Colonic mucosa (tissue), 4 donors: Measurements from ENCODE around the gene H1-8. TPM values are rescaled to one million over a fixed set of nuclear protein-coding genes. Genes with fewer than 3 reads are reported as not detected.

ENCODE experiments used
- DNase-seq: peaks from one replicate; pipeline ENCODE4 v3.0.0-alpha.2; 2020
- H3K27ac ChIP-seq: fragments of 200-600 bp; one replicate; pipeline ENCODE4 v1.8.0; 2021
- H3K27me3 ChIP-seq: fragments of 200-600 bp; one replicate; pipeline ENCODE4 v1.8.0; 2021
- H3K36me3 ChIP-seq: fragments of 200-600 bp; one replicate; pipeline ENCODE4 v1.8.0; 2021
- H3K4me1 ChIP-seq: fragments of 200-600 bp; one replicate; pipeline ENCODE4 v1.8.0; 2021; ENCODE audit warnings: mild to moderate bottlenecking
- H3K4me3 ChIP-seq: fragments of 200-600 bp; one replicate; pipeline ENCODE4 v1.8.0; 2021
- H3K9ac ChIP-seq, 2 donors: one replicate each; pipeline ENCODE4 v1.7.0; 2013; ENCODE audit warnings: control low read depth in 2 of 2, low read depth in 2 of 2, low read length in 2 of 2
- H3K9me3 ChIP-seq: fragments of 200-600 bp; one replicate; pipeline ENCODE4 v1.8.0; 2021
- intact Hi-C: fragments of 100-400 bp; cut with DNase I; formaldehyde crosslinking; loops from one replicate; pipeline ENCODE4 v1.14.1; 2022
- total RNA-seq, 2 donors: library from RNA; stranded (reverse); fragmentation: NEBNext Ultra II Directional in 1 of 2; extraction: Animal tissue kit (Norgen Biotek cat#: 25700) in 1 of 2; gene quantifications; one replicate each; pipeline ENCODE4 v1.2.1, GENCODE V29; 2021
- TF ChIP-seq, protein P1 (sequence below): fragments of 200-600 bp; IDR thresholded peaks from one replicate; pipeline ENCODE4 v1.8.0; 2022; ENCODE audit warnings: antibody characterized with exemption, mild to moderate bottlenecking
- donor health status: healthy.
- donor health status: DM: no; HTN: no; CAD: no.
- donor health status: DM: no; HTN: no; CAD: no.

H1-8 gene
- total RNA-seq, 2 donors from 2014 or later = not detected

- Histone ChIP-seq H3K36me3 (no peaks in the 10 kb centered on the region), H3K9ac (peak overlapping the region; percentile 12 to 34), H3K27me3 (no peaks in the 10 kb centered on the region), H3K9me3 (no peaks in the 10 kb centered on the region), H3K4me1 (peaks cover 4% of the 10 kb centered on the region), H3K4me3 (no peak overlapping the region), H3K27ac (peak overlapping the region; percentile 65)
- TF ChIP-seq, protein P1, sequence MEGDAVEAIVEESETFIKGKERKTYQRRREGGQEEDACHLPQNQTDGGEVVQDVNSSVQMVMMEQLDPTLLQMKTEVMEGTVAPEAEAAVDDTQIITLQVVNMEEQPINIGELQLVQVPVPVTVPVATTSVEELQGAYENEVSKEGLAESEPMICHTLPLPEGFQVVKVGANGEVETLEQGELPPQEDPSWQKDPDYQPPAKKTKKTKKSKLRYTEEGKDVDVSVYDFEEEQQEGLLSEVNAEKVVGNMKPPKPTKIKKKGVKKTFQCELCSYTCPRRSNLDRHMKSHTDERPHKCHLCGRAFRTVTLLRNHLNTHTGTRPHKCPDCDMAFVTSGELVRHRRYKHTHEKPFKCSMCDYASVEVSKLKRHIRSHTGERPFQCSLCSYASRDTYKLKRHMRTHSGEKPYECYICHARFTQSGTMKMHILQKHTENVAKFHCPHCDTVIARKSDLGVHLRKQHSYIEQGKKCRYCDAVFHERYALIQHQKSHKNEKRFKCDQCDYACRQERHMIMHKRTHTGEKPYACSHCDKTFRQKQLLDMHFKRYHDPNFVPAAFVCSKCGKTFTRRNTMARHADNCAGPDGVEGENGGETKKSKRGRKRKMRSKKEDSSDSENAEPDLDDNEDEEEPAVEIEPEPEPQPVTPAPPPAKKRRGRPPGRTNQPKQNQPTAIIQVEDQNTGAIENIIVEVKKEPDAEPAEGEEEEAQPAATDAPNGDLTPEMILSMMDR = no peak
- intact Hi-C loops = no loop called here
- no peak for DNase-seq
Observed at GRCh38 chr3:129591932-129592331, 49.0 kb downstream of the H1-8 start.

GRCh38 chr3:129592381-129593131, 49.6 kb downstream of the H1-8 start:
- Histone ChIP-seq H3K27me3 (no peaks in the 10 kb centered on the region), H3K27ac (peak overlapping the region; percentile 65), H3K36me3 (no peaks in the 10 kb centered on the region), H3K9ac (peak overlapping the region; percentile 12 to 56), H3K9me3 (no peaks in the 10 kb centered on the region), H3K4me1 (peaks cover 4% of the 10 kb centered on the region), H3K4me3 (no peak overlapping the region)
- TF ChIP-seq, protein P1 = no peak
- intact Hi-C loops = no loop called here
- peak; percentile 67 for DNase-seq

- Histone ChIP-seq H3K4me3 (no peak overlapping the region), H3K4me1 (peaks cover 4% of the 10 kb centered on the region), H3K9me3 (no peaks in the 10 kb centered on the region), H3K27ac (peak overlapping the region; percentile 32), H3K9ac (peak overlapping the region in 1 of 2 donors; percentile 56), H3K27me3 (no peaks in the 10 kb centered on the region), H3K36me3 (no peaks in the 10 kb centered on the region)
- DNase-seq = no peak
- intact Hi-C loops = no loop called here
- TF ChIP-seq, protein P1 = no peak
Observed at GRCh38 chr3:129593230-129593594, 50.2 kb downstream of the H1-8 start.

GRCh38 chr3:129593595-129594339, 50.8 kb downstream of the H1-8 start:
- H3K4me3 ChIP-seq = no peak overlapping the region
- H3K36me3 ChIP-seq = no peaks in the 10 kb centered on the region
- H3K27ac ChIP-seq = peak overlapping the region; percentile 32
- peaks cover 4% of the 10 kb centered on the region for H3K4me1 ChIP-seq
- no peaks in the 10 kb centered on the region for H3K27me3 ChIP-seq
- H3K9me3 ChIP-seq = no peaks in the 10 kb centered on the region
- DNase-seq = no peak
- intact Hi-C loops = no loop called here
- H3K9ac ChIP-seq = peak overlapping the region in 1 of 2 donors; percentile 56
- TF ChIP-seq, protein P1 = no peak

GRCh38 chr3:129594409-129594808, 51.4 kb downstream of the H1-8 start:
- peaks cover 4% of the 10 kb centered on the region for H3K4me1 ChIP-seq
- no peaks in the 10 kb centered on the region for H3K36me3 ChIP-seq
- no peak for DNase-seq
- intact Hi-C loops = no loop called here
- TF ChIP-seq, protein P1 = no peak
- H3K4me3 ChIP-seq = no peak overlapping the region
- H3K9me3 ChIP-seq = no peaks in the 10 kb centered on the region
- no peaks in the 10 kb centered on the region for H3K27me3 ChIP-seq
- H3K27ac ChIP-seq = peak overlapping the region; percentile 32
- no peak overlapping the region for H3K9ac ChIP-seq
